NCI-H146 (cell line): Measurements from ENCODE around the gene CHMP4B.

Experiments
- DNase-seq: peaks from one replicate; lab custom pipeline; 2025; lab: John Stamatoyannopoulos, UW

The CHMP4B gene, protein sequence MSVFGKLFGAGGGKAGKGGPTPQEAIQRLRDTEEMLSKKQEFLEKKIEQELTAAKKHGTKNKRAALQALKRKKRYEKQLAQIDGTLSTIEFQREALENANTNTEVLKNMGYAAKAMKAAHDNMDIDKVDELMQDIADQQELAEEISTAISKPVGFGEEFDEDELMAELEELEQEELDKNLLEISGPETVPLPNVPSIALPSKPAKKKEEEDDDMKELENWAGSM

DNA sequence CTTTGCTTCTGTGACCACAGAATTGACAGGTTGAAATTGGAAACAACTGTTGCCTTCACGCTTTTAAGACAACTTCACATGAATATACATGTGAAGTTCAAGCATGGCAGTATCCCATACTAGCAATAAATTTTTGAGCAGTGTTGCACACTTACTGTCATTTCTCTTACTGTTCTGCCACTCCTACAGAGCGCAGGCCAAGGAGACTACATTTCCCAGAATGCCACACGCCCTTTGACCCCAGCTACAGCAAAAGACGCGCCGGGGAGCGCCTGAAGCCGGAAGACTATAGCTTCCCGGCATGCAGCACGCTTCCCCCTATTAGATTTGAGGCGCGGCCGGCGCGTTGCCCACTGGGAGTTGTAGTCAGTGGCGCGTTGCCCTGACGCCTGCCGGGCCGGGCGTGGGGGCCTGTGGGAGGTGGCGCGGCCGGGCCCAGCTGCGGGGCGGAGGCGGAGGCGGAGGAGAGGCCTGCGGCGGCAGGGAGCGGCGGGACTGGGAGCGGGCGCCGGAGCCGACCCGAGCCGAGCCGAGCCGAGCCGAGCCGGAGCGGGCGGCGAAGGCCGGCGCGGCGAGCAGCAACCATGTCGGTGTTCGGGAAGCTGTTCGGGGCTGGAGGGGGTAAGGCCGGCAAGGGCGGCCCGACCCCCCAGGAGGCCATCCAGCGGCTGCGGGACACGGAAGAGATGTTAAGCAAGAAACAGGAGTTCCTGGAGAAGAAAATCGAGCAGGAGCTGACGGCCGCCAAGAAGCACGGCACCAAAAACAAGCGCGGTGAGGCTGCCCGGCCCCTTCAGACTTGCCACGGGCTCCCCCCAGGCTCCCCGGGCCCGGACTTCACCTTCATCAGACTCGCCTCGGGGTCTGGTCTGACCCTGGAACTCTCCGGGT, at the start of gene CHMP4B:
Gene CHMP4B (plus strand): TSS at position 464 of the 891 bp plus-strand sequence. CDS start 121 bp downstream, at position 585.
- peak; percentile 99 for DNase-seq

DNA sequence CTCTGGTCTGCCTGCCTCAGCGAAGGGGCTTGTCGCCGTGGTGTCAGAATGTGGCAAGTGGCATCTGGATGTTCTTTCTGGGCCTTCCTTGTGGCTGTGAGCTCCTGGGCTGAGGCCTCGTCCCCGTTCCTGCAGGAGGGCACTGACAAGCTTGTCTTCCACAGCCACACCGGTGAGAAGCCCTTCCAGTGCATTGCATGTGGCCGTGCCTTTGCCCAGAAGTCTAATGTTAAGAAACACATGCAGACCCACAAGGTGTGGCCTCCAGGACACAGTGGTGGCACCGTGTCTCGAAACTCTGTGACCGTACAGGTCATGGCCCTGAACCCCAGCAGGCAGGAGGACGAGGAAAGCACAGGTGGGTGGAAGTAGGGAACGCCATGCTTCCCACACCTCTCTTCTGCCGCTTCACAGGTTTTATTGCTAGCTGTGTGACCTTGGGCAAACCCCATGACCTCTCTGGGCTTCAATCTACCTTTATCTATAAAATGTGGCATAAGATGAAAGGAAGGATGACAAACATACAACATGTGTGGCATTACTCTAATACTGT, 49.4 kb upstream of the CHMP4B start:
- DNase-seq = no peak

- DNase-seq = no peak
Measured at GRCh38 chr20:33765099-33765498, 46.0 kb upstream of the CHMP4B start.

GRCh38 chr20:33765592-33765991, 45.6 kb upstream of the CHMP4B start:
- no peak for DNase-seq

GRCh38 chr20:33766686-33767085, 44.5 kb upstream of the CHMP4B start:
- no peak for DNase-seq

DNA sequence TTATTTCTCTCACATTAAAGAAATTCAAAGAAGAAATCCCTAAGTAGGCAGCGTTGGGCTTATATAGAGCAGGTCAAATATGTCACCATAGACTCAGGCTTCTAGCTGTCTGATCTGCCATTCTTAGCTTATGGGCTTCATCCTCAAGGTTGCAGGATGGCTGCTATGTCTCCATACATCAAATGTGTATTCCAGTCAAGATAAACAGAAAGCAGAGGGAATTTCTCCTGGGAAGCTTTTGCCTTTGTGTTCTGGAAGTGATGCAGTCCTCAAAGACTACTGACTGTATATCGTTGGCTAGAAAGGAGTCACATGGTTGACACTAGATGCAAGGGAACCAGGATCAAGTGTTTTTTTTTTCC, 43.4 kb upstream of the CHMP4B start:
- DNase-seq = no peak

GRCh38 chr20:33769043-33769442, 42.1 kb upstream of the CHMP4B start:
- no peak for DNase-seq

DNA sequence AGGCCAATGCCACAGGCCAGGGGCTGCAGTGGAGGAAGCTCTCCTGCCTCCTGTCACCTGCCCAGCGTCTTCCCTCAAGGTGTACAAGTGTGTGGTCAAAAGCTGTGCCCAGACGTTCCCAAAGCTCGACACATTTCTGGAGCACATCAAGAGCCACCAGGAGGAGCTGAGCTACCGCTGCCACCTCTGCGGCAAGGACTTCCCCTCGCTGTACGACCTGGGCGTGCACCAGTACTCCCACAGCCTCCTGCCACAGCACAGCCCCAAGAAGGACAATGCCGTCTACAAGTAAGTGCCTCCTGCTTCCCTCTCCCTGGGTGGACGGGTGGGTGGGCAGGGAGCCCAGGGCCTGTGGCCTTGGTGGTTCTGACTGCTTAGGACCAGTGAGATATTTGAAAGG, 41.1 kb upstream of the CHMP4B start:
- no peak for DNase-seq

- no peak for DNase-seq
Measured at GRCh38 chr20:33771938-33772337, 39.2 kb upstream of the CHMP4B start.

- no peak for DNase-seq
Measured at GRCh38 chr20:33772439-33772838, 38.7 kb upstream of the CHMP4B start.

- DNase-seq = no peak
Measured at GRCh38 chr20:33773412-33774089, 37.6 kb upstream of the CHMP4B start.

DNA sequence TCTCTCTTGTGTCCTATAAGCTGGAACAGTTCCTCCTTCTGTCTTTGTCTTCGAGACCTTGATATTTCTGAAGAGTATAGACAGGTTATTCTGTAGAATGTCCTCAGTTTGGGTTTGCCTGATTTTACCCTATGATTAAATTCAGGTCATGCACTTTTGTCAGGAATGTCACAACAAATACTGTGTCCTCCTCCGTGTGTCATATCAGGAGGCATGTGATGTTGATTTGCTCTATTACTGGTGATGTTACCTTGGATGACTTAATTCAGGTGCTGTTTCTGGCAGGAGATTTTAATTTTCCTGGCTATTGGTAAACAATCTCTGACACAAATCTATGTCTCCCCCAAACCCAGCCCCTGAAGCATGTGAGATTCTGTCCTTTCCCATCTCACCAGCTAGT, 33.3 kb upstream of the CHMP4B start:
- DNase-seq = no peak

DNA sequence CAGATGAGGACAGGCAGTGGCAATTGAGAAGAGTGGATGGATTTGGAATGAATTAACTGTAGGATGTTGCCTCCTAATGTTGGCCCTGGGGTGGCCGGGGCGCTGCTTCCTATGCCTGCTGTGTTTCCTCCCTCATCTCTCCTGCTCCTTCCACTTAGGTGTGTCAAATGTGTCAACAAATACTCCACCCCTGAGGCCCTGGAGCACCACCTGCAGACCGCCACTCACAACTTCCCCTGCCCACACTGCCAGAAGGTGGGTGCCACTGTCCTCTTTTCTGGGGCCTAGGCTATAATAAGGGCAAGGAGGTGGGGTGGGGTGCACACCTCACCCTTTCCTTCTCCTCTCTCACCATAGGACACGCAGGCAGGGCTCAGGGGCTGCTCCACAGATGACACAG, 30.0 kb upstream of the CHMP4B start:
- DNase-seq = no peak

GRCh38 chr20:33781945-33782344, 29.2 kb upstream of the CHMP4B start:
- no peak for DNase-seq

DNA sequence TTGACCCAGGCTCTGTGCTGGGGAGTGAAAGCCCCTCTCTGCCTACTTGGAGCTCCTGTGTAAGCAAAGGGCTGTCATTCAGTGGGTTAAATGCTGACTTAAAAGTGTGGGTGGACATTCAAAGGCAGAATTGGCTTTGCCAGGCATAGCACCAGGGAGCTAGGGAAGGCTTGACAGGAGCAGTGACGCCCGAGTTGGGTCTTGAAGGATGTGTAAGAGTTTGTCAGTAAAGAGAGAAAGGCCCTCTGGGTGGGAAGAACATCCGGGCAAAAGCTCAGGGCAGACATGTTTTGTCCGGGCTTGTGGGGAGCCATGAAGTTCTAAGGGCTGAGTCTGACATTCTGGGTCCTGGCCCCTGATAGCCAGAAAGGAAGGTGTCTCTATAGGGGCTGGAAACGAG, 27.9 kb upstream of the CHMP4B start:
- DNase-seq = no peak

- no peak for DNase-seq
Measured at GRCh38 chr20:33783818-33784217, 27.3 kb upstream of the CHMP4B start.

DNA sequence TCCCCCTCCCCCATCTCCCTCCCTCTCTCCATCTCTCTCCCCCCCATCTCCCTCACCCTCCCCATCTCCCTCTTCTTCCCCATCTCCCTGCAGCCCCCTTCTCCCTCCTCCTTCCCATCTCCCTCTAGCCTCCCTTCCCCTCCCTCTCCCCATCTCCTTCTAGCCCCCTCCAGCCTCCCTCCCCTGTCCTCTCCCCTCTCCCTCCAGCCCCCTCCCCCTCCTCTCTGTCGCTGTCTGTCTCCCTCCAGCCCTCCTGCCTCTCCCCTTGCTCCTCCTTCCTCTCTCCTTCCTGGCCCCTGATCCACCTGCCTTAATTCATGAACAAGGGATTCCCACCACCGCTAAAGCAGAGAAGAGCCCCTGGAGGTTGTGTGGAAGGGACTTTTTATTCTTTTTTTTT, 26.9 kb upstream of the CHMP4B start:
- no peak for DNase-seq

GRCh38 chr20:33785503-33785902, 25.6 kb upstream of the CHMP4B start:
- no peak for DNase-seq

DNA sequence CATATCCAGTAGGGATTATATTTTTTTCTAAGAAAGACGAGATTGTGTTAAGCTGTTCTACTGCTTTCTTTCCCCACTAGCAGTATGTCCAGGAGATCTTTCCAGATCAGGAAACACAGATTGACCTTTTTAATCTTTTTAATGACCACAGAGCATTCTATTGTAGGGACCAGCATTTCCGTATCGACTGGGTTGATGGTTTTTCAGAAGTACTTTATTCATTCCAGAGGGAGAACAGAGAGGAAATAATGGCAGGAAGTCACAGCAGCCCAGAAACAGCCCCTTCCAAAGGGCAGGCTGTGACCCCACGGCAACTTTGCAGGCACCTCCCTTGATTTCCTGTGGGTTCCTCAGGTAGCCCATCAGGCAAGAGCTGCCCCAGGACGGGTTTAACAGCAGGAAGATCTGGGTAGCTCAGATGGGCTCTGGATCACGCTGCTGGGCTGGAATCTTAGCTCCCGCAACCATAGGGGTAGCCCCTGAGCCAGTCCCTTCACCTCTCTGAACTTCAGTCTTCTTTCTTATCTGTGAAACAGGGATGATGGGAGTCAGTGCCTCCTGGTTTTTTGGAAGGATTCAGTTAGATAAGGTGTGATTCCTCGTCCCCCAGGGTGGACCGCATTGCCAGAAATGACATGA, 23.8 kb upstream of the CHMP4B start:
- DNase-seq = no peak

DNA sequence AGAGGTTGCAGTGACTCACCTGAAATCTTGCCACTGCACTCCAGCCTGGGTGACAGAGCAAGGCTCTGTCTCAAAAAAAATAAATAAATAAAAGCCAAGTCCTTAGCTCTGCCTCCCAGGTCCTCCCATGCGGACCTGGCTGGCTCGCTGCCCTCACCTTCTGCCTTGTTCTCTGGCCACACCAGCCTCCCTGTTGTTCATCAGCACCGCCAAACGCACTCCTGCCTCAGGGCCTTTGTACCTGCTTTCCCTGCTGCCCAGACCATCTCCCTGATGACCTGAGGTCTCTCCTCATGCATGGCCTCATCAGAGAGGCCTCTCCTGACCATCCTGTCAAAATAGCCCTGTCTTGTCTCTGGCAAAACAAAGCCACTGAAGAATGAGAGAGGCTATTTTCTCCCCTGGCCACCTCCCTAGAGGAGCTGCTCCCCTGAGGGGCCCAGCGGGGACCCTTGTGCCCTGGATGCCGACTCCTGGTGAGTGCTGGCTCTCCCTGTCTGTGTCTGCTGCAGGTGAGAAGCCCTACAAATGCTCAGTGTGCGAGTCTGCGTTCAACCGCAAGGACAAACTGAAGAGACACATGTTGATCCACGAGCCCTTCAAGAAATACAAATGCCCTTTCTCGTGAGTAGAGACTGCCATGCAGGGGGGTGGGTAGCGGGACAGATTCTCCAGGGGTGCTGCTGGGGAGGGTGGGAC, 22.6 kb upstream of the CHMP4B start:
- no peak for DNase-seq

DNA sequence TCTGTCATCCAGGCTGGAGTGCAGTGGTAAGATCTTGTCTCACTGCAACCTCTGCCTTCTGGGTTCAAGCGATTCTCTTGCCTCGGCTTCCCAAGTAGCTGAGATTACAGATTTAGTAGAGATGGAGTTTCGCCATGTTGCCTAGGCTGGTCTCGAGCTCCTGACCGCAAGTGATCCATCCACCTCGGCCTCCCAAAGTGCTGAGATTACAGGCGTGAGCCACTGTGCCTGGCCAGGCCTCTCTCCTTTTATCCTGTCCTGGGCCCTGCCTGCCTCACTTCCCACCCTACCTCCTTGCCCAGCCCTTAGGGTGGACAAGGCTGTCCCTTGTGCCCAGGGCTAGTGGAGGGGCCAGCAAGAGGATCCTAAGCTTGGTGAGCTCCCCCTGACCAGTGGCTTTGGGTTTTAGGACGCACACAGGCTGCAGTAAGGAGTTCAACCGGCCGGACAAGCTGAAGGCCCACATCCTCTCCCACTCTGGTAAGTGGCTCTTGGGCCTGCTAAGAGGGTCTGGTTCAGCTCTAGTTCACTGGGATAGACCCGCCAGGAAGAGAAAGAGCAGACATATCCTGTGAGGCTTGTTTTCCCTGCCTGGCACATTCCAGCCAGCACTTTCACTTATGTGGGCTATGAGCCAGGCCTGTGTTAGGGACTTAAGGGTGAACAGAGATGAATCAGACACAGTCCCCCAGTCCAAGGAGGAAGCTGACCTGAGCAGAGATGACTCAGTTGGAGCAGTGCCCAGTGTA, 21.9 kb upstream of the CHMP4B start:
- DNase-seq = no peak
